ENCODE data around the gene PTK6. TPM values are rescaled to one million over a fixed set of nuclear protein-coding genes. Genes with fewer than 3 reads are reported as not detected.

Gene PTK6
- total RNA-seq, 2 experiments from 2014 or later: 0.19 to 0.22 TPM

DNA sequence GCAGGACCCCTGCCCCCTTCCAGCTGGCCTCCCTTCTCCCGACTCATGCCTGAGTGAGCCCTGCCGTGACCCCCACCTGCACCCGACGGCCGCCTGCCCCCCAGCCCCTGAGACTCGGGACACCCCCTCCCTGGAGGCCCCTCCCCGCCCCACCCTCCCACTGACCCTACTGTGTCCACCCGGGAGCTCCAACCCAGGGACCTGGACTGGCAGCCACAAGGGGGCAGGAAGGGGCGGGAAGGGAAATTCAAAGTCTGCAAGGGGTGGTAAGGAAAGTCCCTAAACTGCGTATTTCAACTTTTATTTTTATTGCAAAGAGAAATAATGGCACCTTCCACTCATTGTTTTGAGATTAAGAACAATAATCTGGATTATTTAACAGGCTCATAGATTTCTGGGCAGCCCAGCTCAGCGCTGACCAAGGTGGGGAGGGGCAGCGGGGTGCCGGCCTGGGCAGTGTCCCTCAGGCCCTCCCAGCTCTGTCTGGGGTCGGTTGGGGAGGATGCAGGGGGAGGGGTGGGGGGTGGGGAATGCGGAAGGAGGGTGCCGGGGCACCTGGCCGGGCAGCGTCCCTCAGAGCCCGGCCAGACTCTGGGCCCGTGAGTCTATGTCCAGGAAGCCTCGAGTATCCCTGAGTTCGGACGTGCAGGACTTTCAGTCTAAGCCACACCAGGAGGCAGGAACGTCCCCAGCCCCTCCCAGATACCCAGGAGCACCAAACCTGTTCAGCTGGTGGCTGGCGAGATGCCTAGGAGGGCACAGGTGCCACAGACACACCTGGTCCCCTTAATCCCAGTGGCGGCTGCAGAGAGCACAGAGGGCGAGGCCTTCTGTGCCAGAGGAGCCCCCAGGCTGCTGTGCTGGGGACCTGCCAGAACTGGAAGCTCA, 1.3 kb upstream of the PTK6 start:
- H3K4me3 ChIP-seq (ENCODE audit: low read length): peak overlapping the region; percentile 59
- TF ChIP-seq, protein P1, sequence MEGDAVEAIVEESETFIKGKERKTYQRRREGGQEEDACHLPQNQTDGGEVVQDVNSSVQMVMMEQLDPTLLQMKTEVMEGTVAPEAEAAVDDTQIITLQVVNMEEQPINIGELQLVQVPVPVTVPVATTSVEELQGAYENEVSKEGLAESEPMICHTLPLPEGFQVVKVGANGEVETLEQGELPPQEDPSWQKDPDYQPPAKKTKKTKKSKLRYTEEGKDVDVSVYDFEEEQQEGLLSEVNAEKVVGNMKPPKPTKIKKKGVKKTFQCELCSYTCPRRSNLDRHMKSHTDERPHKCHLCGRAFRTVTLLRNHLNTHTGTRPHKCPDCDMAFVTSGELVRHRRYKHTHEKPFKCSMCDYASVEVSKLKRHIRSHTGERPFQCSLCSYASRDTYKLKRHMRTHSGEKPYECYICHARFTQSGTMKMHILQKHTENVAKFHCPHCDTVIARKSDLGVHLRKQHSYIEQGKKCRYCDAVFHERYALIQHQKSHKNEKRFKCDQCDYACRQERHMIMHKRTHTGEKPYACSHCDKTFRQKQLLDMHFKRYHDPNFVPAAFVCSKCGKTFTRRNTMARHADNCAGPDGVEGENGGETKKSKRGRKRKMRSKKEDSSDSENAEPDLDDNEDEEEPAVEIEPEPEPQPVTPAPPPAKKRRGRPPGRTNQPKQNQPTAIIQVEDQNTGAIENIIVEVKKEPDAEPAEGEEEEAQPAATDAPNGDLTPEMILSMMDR (IDR thresholded peaks at IDR 0.05): peak; percentile 42
- Mint-ChIP-seq H3K27ac (peak overlapping the region; percentile 78), H3K4me3 (peak overlapping the region; percentile 80), H3K9me3 (no peaks in the 10 kb centered on the region), H3K36me3 (ENCODE audit: low read depth) (no peaks in the 10 kb centered on the region), H3K4me1 (ENCODE audit: low read depth) (peaks cover 16% of the 10 kb centered on the region), H3K27me3 (no peaks in the 10 kb centered on the region)
- H3K9me3 ChIP-seq (ENCODE audit: control insufficient read depth in 1 of 2, insufficient read depth in 1 of 2, low read length in 2 of 2): no peaks in the 10 kb centered on the region
- H3K4me1 ChIP-seq (ENCODE audit: insufficient read depth, low read length): peaks cover 37% of the 10 kb centered on the region
- DNase-seq (peak in 9 of 14 experiments; percentile 20 to 82 (median 46)), ATAC-seq (ENCODE audit: poor library complexity) (peak; percentile 15)
- POLR2A ChIA-PET: interaction anchor here (0.7 to 3.9 kb wide), 25 partner anchors 8 to 519 kb away, joined by 3 to 71 read pairs (median 6); partner anchors contain the start of genes ARFRP1, GMEB2, HELZ2 and LIME1
- intact Hi-C loops (cut with DNase I, micrococcal nuclease): loop anchor here (1.0 to 5.0 kb wide), 16 partner anchors 14 to 584 kb away; partner anchors contain the start of genes RTEL1 (in 1 of the 2), SAMD10 (in 1 of the 2) and TPD52L2 (in 1 of the 2)
- H3K36me3 ChIP-seq (ENCODE audit: insufficient read depth, low read length): no peaks in the 10 kb centered on the region
- CTCF ChIA-PET: interaction anchor here (0.8 to 2.9 kb wide), 21 partner anchors 10 to 442 kb away, joined by 3 to 18 read pairs (median 5); partner anchors contain the start of genes GMEB2, HELZ2, PPDPF and PRPF6
- peak overlapping the region; percentile 59 to 73 for H3K27ac ChIP-seq (ENCODE audit: low read depth in 1 of 2, low read length in 2 of 2)
- no peaks in the 10 kb centered on the region for H3K27me3 ChIP-seq (ENCODE audit: control insufficient read depth in 1 of 2, insufficient read depth in 2 of 2, low read length in 2 of 2)

DNA sequence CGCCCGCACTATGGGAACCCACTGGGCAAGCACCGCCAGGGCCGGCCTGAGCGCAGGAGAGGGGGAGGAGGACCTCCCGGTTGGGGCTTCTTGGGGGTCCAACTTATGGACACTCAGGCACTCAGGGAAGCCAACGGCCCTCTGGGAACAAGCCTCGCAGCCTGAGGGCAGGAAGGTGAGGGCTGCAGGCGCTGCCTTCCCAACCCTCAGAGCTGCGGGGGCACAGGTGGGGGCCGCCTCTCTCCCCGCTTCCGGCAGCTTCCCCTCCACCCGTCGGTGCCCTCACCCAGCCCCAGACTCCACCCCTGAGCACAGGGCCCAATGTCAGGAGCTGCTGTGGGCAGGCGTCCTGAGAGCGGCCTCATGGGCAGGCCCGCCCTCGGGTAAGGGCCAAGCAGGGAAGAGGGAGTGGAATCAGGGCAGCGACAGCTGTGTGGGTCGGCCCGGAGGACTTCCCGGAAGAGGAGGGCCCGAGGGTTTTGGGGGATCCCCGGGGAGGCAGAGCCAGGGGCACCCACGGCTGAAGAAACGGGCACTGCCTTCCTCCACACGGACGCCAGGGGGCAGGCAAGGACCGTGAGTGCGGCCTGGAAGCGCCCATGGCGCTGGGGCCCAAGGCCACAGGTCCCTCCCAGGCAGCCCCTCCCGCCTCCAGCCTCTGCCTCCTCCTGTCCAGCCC, 488 bp upstream of the PTK6 start:
- peaks cover 37% of the 10 kb centered on the region for H3K4me1 ChIP-seq (ENCODE audit: insufficient read depth, low read length)
- TF ChIP-seq, protein P1 (IDR thresholded peaks at IDR 0.05): peak; percentile 97
- ChIA-PET CTCF (interaction anchor here (0.7 to 2.9 kb wide), 25 partner anchors 9 to 443 kb away, joined by 3 to 18 read pairs (median 5); partner anchors contain the start of genes GMEB2, HELZ2, PPDPF and PRPF6), POLR2A (interaction anchor here (0.7 to 3.9 kb wide), 26 partner anchors 8 to 520 kb away, joined by 3 to 71 read pairs (median 6); partner anchors contain the start of genes ARFRP1, GMEB2, HELZ2 and LIME1)
- Mint-ChIP-seq H3K9me3 (no peaks in the 10 kb centered on the region), H3K27ac (peak overlapping the region; percentile 78), H3K36me3 (ENCODE audit: low read depth) (no peaks in the 10 kb centered on the region), H3K4me1 (ENCODE audit: low read depth) (peaks cover 16% of the 10 kb centered on the region), H3K4me3 (peak overlapping the region; percentile 80), H3K27me3 (no peaks in the 10 kb centered on the region)
- peak overlapping the region; percentile 59 to 73 for H3K27ac ChIP-seq (ENCODE audit: low read depth in 1 of 2, low read length in 2 of 2)
- H3K9me3 ChIP-seq (ENCODE audit: control insufficient read depth in 1 of 2, insufficient read depth in 1 of 2, low read length in 2 of 2): no peaks in the 10 kb centered on the region
- peak overlapping the region; percentile 59 for H3K4me3 ChIP-seq (ENCODE audit: low read length)
- peak; percentile 83 to 97 (median 88) for DNase-seq
- intact Hi-C loops (cut with DNase I, micrococcal nuclease): loop anchor here (1.0 to 5.0 kb wide), 17 partner anchors 15 to 585 kb away; partner anchors contain the start of genes PPDPF (in 1 of the 2), RTEL1 (in 1 of the 2), SAMD10 (in 1 of the 2) and TPD52L2 (in 1 of the 2)
- no peaks in the 10 kb centered on the region for H3K27me3 ChIP-seq (ENCODE audit: control insufficient read depth in 1 of 2, insufficient read depth in 2 of 2, low read length in 2 of 2)
- no peaks in the 10 kb centered on the region for H3K36me3 ChIP-seq (ENCODE audit: insufficient read depth, low read length)
- peak; percentile 86 for ATAC-seq (ENCODE audit: poor library complexity)

Data from CD4-positive, alpha-beta T cell (primary cell).